HCT116 (cell line): ENCODE measurements around the gene FTCDNL1.

Experiments
- CTCF ChIP-seq, 3 experiments: fragments of 200-600 bp in 1 of 3; sonication (generic) in 1 of 3; IDR thresholded peaks in 2 of 3; conservative IDR thresholded peaks in 1 of 3; 2 replicates each; pipeline ENCODE4 v1.5.1; 2012 to 2017; ENCODE audit warnings: low read depth in 2 of 3, low read length in 2 of 3, antibody characterized with exemption in 1 of 3, borderline replicate concordance in 1 of 3, control low read depth in 1 of 3, mild to moderate bottlenecking in 1 of 3, mixed read lengths in 1 of 3, mixed run types in 1 of 3, moderate library complexity in 1 of 3; ENCODE audit not compliant: insufficient read depth in 1 of 3
- EZH2 ChIP-seq: fragments of 200-600 bp; sonication (generic); IDR thresholded peaks from 2 replicates; pipeline ENCODE4 v1.6.1; 2017; ENCODE audit warnings: antibody characterized with exemption, mixed run types
- EZH2phosphoT487 ChIP-seq: fragments of 200-600 bp; IDR thresholded peaks from 2 replicates; pipeline ENCODE4 v1.6.1; 2018; ENCODE audit warnings: antibody characterized with exemption, borderline replicate concordance

- TF ChIP-seq EZH2phosphoT487: no peak
- no peak for TF ChIP-seq EZH2
- no peak for TF ChIP-seq CTCF (IDR thresholded peaks at IDR 0.05 in 2 of 3, conservative IDR thresholded peaks at IDR 0.05 in 1 of 3; ENCODE audit: borderline replicate concordance in 1 of 3, insufficient read depth in 1 of 3, low read depth in 2 of 3, low read length in 2 of 3)
Observed at GRCh38 chr2:199798831-199799580, 52.0 kb downstream of the FTCDNL1 start.
